ENCODE results near the gene AFG3L2. TPM values are rescaled to one million over a fixed set of nuclear protein-coding genes. Genes with fewer than 3 reads are reported as not detected.

The AFG3L2 gene
- total and polyA plus RNA-seq, 2 experiments from 2014 or later = 50.3 to 105 TPM

DNA sequence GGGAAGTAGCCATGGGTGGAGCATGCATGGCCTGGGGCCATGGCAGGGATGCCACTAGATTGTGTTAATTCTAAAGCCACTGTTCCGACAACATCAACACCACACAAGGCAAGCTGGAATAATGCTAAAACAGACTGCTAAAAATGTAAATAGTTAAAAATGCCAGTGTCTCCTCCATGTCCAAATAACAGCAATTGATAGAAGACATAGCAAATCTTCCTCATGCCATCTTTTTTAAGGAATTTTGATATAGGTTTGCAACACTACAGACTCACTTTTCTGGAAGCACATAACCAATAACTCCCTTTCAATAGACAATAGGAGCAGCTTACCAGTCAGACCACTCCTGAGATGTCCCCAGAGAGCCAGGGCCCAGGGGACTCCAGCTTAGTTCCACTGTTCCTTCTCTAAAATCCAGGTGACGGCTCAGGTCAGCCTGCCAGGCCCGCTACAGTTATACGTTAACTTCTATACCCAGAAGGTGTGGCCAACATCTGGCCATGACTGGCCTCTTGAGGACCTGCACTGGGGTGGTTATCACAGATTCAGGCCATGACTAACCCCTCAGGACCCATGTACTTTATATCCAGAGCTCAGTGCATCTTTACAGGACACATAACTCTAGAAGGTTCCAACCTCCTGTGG is 48.7 kb downstream of the AFG3L2 start:
- peaks cover 67% of the 10 kb centered on the region for H3K36me3 Mint-ChIP-seq (ENCODE audit: low read depth)
- H3K4me1 ChIP-seq (ENCODE audit: insufficient read depth) = peaks cover under 1% of the 10 kb centered on the region; the same call in 1 of the 2 replicates
- no peak overlapping the region for H2AFZ ChIP-seq
- peaks cover 7% of the 10 kb centered on the region; the same call in 2 of the 3 replicates for H3K4me1 Mint-ChIP-seq
- H3K4me3 ChIP-seq = no peak overlapping the region
- H3K36me3 ChIP-seq (ENCODE audit: insufficient read depth) = peaks cover 13% of the 10 kb centered on the region
- no peaks in the 10 kb centered on the region; the same call in none of the 2 replicates for H4K20me1 ChIP-seq (replicated peaks; ENCODE audit: insufficient read depth)
- no peak overlapping the region for H3K4me2 ChIP-seq
- TF ChIP-seq ZNF331 (CRISPR knock-in tag; IDR thresholded peaks at IDR 0.05; ENCODE audit: low read depth) (no peak), JUNB (IDR thresholded peaks at IDR 0.05; ENCODE audit: unreplicated experiment) (no peak), STAT1 (IDR thresholded peaks at IDR 0.05; ENCODE audit: unreplicated experiment) (no peak), EZH2 (IDR thresholded peaks at IDR 0.05; ENCODE audit: low read depth, unreplicated experiment) (no peak), ZNF114 (CRISPR knock-in tag; IDR thresholded peaks at IDR 0.05) (no peak), EZH2phosphoT487 (IDR thresholded peaks at IDR 0.05; ENCODE audit: unreplicated experiment) (no peak), CREB1 (CRISPR knock-in tag; IDR thresholded peaks at IDR 0.05; ENCODE audit: low read depth) (no peak), NANOG (IDR thresholded peaks at IDR 0.05; ENCODE audit: borderline replicate concordance) (no peak)
- TF ChIP-seq, protein P1, sequence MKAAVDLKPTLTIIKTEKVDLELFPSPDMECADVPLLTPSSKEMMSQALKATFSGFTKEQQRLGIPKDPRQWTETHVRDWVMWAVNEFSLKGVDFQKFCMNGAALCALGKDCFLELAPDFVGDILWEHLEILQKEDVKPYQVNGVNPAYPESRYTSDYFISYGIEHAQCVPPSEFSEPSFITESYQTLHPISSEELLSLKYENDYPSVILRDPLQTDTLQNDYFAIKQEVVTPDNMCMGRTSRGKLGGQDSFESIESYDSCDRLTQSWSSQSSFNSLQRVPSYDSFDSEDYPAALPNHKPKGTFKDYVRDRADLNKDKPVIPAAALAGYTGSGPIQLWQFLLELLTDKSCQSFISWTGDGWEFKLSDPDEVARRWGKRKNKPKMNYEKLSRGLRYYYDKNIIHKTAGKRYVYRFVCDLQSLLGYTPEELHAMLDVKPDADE (IDR thresholded peaks at IDR 0.05) = no peak
- TF ChIP-seq, protein P2, sequence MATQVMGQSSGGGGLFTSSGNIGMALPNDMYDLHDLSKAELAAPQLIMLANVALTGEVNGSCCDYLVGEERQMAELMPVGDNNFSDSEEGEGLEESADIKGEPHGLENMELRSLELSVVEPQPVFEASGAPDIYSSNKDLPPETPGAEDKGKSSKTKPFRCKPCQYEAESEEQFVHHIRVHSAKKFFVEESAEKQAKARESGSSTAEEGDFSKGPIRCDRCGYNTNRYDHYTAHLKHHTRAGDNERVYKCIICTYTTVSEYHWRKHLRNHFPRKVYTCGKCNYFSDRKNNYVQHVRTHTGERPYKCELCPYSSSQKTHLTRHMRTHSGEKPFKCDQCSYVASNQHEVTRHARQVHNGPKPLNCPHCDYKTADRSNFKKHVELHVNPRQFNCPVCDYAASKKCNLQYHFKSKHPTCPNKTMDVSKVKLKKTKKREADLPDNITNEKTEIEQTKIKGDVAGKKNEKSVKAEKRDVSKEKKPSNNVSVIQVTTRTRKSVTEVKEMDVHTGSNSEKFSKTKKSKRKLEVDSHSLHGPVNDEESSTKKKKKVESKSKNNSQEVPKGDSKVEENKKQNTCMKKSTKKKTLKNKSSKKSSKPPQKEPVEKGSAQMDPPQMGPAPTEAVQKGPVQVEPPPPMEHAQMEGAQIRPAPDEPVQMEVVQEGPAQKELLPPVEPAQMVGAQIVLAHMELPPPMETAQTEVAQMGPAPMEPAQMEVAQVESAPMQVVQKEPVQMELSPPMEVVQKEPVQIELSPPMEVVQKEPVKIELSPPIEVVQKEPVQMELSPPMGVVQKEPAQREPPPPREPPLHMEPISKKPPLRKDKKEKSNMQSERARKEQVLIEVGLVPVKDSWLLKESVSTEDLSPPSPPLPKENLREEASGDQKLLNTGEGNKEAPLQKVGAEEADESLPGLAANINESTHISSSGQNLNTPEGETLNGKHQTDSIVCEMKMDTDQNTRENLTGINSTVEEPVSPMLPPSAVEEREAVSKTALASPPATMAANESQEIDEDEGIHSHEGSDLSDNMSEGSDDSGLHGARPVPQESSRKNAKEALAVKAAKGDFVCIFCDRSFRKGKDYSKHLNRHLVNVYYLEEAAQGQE (IDR thresholded peaks at IDR 0.05; ENCODE audit: unreplicated experiment) = no peak
- no peaks in the 10 kb centered on the region for H3K27me3 ChIP-seq (ENCODE audit: insufficient read depth)
- peak overlapping the region; percentile 73; the same call in 1 of the 2 replicates for H3K27ac Mint-ChIP-seq
- H3K27ac ChIP-seq (ENCODE audit: low read depth) = peak overlapping the region; percentile 36; the same call in 1 of the 2 replicates
- peaks cover 19% of the 10 kb centered on the region for H3K79me2 ChIP-seq (replicated peaks; ENCODE audit: insufficient read depth)
- peaks cover 28% of the 10 kb centered on the region for H3F3A ChIP-seq (replicated peaks; ENCODE audit: low read depth)
- no peaks in the 10 kb centered on the region for H3K27me3 Mint-ChIP-seq (ENCODE audit: insufficient read depth, low read depth, poor library complexity)
- no peak for ATAC-seq
- H3K9me3 Mint-ChIP-seq = no peaks in the 10 kb centered on the region
- no peak for DNase-seq (ENCODE audit: low spot score)
- no peaks in the 10 kb centered on the region for H3K9me2 ChIP-seq (ENCODE audit: insufficient read depth)
- no peak overlapping the region for H3K4me3 Mint-ChIP-seq
